Measurements from ENCODE around the gene ANKRD33B. TPM values are rescaled to one million over a fixed set of nuclear protein-coding genes. Genes with fewer than 3 reads are reported as not detected.

ANKRD33B gene
- total RNA-seq, 6 donors from 2014 or later: 3.1 to 10.5 (median 7.9) TPM

GRCh38 chr5:10647640-10648039 is 83.8 kb downstream of the ANKRD33B start:
- DNase-seq (no peak), ATAC-seq (ENCODE audit: low FRiP score in 2 of 2) (no peak)
- Histone ChIP-seq H3K4me1 (no peaks in the 10 kb centered on the region), H3K9me3 (no peaks in the 10 kb centered on the region), H3K36me3 (no peaks in the 10 kb centered on the region), H3K4me3 (no peak overlapping the region), H3K27me3 (peaks cover 0 to 3% (median 0%) of the 10 kb centered on the region in 4 donors), H3K27ac (no peak overlapping the region)
- TF ChIP-seq POLR2A (IDR thresholded peaks at IDR 0.05): no peak
- TF ChIP-seq EP300 (IDR thresholded peaks at IDR 0.05): no peak
- no peak for TF ChIP-seq CTCF (IDR thresholded peaks at IDR 0.05)
- no peak for TF ChIP-seq POLR2AphosphoS5 (IDR thresholded peaks at IDR 0.05)
- WGBS, 2 donors: 96 to 97% methylated on average over 5 of the region's 5 CpGs

- ATAC-seq (ENCODE audit: low FRiP score in 2 of 2) (peak in 1 of 2 donors; percentile 14), DNase-seq (peak in 1 of 2 donors; percentile 79)
- Histone ChIP-seq H3K4me1 (no peaks in the 10 kb centered on the region), H3K4me3 (no peak overlapping the region), H3K27ac (no peak overlapping the region), H3K36me3 (no peaks in the 10 kb centered on the region), H3K9me3 (no peaks in the 10 kb centered on the region), H3K27me3 (peaks cover 0 to 3% (median 0%) of the 10 kb centered on the region in 4 donors)
- TF ChIP-seq POLR2A (IDR thresholded peaks at IDR 0.05) (no peak), EP300 (IDR thresholded peaks at IDR 0.05) (no peak)
- 71 to 92% methylated on average over 4 to 53 of the region's 60 CpGs for WGBS, 2 donors
Measured at GRCh38 chr5:10648806-10649665, 85.2 kb downstream of the ANKRD33B start.

GRCh38 chr5:10649666-10650380 is 86.0 kb downstream of the ANKRD33B start:
- TF ChIP-seq POLR2A (IDR thresholded peaks at IDR 0.05) (no peak), POLR2AphosphoS5 (IDR thresholded peaks at IDR 0.05) (no peak), EP300 (IDR thresholded peaks at IDR 0.05) (no peak), CTCF (IDR thresholded peaks at IDR 0.05) (no peak)
- no peaks in the 10 kb centered on the region for H3K4me1 ChIP-seq
- H3K27me3 ChIP-seq: peaks cover 0 to 3% (median 0%) of the 10 kb centered on the region in 4 donors
- no peak overlapping the region for H3K27ac ChIP-seq
- ATAC-seq (ENCODE audit: low FRiP score in 2 of 2) (no peak), DNase-seq (peak in 1 of 2 donors; percentile 84)
- H3K36me3 ChIP-seq: no peaks in the 10 kb centered on the region
- H3K4me3 ChIP-seq: no peak overlapping the region
- H3K9me3 ChIP-seq: no peaks in the 10 kb centered on the region
- 53 to 72% methylated on average over 43 to 68 of the region's 68 CpGs for WGBS, 2 donors

- no peak for TF ChIP-seq POLR2AphosphoS5 (IDR thresholded peaks at IDR 0.05)
- TF ChIP-seq CTCF (IDR thresholded peaks at IDR 0.05): no peak
- no peak for TF ChIP-seq EP300 (IDR thresholded peaks at IDR 0.05)
- TF ChIP-seq POLR2A (IDR thresholded peaks at IDR 0.05): no peak
- no peak for ATAC-seq (ENCODE audit: low FRiP score in 2 of 2)
- Histone ChIP-seq H3K4me3 (no peak overlapping the region), H3K27me3 (peaks cover 0 to 3% (median 0%) of the 10 kb centered on the region in 4 donors), H3K36me3 (no peaks in the 10 kb centered on the region), H3K27ac (no peak overlapping the region), H3K4me1 (no peaks in the 10 kb centered on the region), H3K9me3 (no peaks in the 10 kb centered on the region)
- WGBS, 2 donors: 89 to 91% methylated on average over 11 to 13 of the region's 13 CpGs
- DNase-seq: no peak
Measured at GRCh38 chr5:10652151-10652550, 88.3 kb downstream of the ANKRD33B start.

GRCh38 chr5:10652606-10653005 is 88.7 kb downstream of the ANKRD33B start:
- Histone ChIP-seq H3K4me3 (no peak overlapping the region), H3K9me3 (no peaks in the 10 kb centered on the region), H3K36me3 (no peaks in the 10 kb centered on the region), H3K27ac (no peak overlapping the region), H3K27me3 (peaks cover 0 to 3% (median 0%) of the 10 kb centered on the region in 4 donors), H3K4me1 (no peaks in the 10 kb centered on the region)
- DNase-seq (no peak), ATAC-seq (ENCODE audit: low FRiP score in 2 of 2) (no peak)
- 83 to 88% methylated on average over 3 to 8 of the region's 8 CpGs for WGBS, 2 donors
- no peak for TF ChIP-seq EP300 (IDR thresholded peaks at IDR 0.05)
- no peak for TF ChIP-seq POLR2A (IDR thresholded peaks at IDR 0.05)
- TF ChIP-seq POLR2AphosphoS5 (IDR thresholded peaks at IDR 0.05): no peak
- no peak for TF ChIP-seq CTCF (IDR thresholded peaks at IDR 0.05)

All from upper lobe of left lung (tissue), 6 donors.